DOHH2 (cell line): Measurements from ENCODE around the gene DENND1A.

Source experiments
- H3F3A ChIP-seq: fragments of 200-600 bp; sonication (generic), shearing (Covaris generic); 2 replicates; pipeline ENCODE4 v1.6.0; 2016; ENCODE audit warnings: antibody characterized with exemption, mild to moderate bottlenecking; ENCODE audit not compliant: control insufficient read depth, insufficient read depth
- H3K27ac ChIP-seq: fragments of 200-600 bp; sonication (generic); 2 replicates; pipeline ENCODE4 v1.5.1; 2014; ENCODE audit warnings: low read depth, mild to moderate bottlenecking, low read length, moderate library complexity
- H3K27me3 ChIP-seq: fragments of 200-600 bp; sonication (generic); 2 replicates; pipeline ENCODE4 v1.6.1; 2014; ENCODE audit warnings: mild to moderate bottlenecking, low read length, mixed read lengths; ENCODE audit not compliant: control insufficient read depth
- H3K36me3 ChIP-seq: fragments of 200-600 bp; sonication (generic); 2 replicates; pipeline ENCODE4 v1.6.1; 2014; ENCODE audit warnings: mild to moderate bottlenecking, low read length, moderate library complexity, mixed read lengths; ENCODE audit not compliant: control insufficient read depth
- H3K4me1 ChIP-seq: fragments of 200-600 bp; sonication (generic); 2 replicates; pipeline ENCODE4 v1.6.1; 2014; ENCODE audit warnings: mild to moderate bottlenecking, low read length, mixed read lengths; ENCODE audit not compliant: control insufficient read depth
- H3K4me2 ChIP-seq: fragments of 200-600 bp; sonication (generic); 2 replicates; pipeline ENCODE4 v1.6.0; 2014; ENCODE audit warnings: mild to moderate bottlenecking, low read length, moderate library complexity
- H3K4me3 ChIP-seq: fragments of 200-600 bp; sonication (generic); 2 replicates; pipeline ENCODE4 v1.5.1; 2014; ENCODE audit warnings: mild to moderate bottlenecking, low read length, mixed read lengths
- H3K79me2 ChIP-seq: fragments of 200-600 bp; sonication (generic); 2 replicates; pipeline ENCODE4 v1.6.1; 2014; ENCODE audit warnings: mild to moderate bottlenecking, low read length, mixed read lengths; ENCODE audit not compliant: control insufficient read depth
- H3K9me2 ChIP-seq: fragments of 200-600 bp; sonication (generic); replicated peaks from 2 replicates; pipeline ENCODE4 v1.6.1; 2014; ENCODE audit warnings: mild to moderate bottlenecking, low read length, mixed read lengths; ENCODE audit not compliant: control insufficient read depth
- H3K9me3 ChIP-seq: fragments of 200-600 bp; sonication (generic); 2 replicates; pipeline ENCODE4 v1.6.1; 2014; ENCODE audit warnings: antibody characterized with exemption, low read length, mixed read lengths; ENCODE audit not compliant: control insufficient read depth, insufficient read depth
- H4K20me1 ChIP-seq: fragments of 200-600 bp; sonication (generic); 2 replicates; pipeline ENCODE4 v1.6.0; 2014; ENCODE audit warnings: low read depth, mild to moderate bottlenecking, antibody characterized with exemption, low read length, moderate library complexity; ENCODE audit not compliant: control insufficient read depth, insufficient read depth
- CTCF ChIP-seq: fragments of 200-600 bp; sonication (generic); IDR thresholded peaks from one replicate; pipeline ENCODE4 v1.5.1; 2014; ENCODE audit warnings: antibody characterized with exemption, mild to moderate bottlenecking, low read depth, low read length; ENCODE audit not compliant: poor library complexity, severe bottlenecking
- EZH2phosphoT487 ChIP-seq: fragments of 200-600 bp; sonication (generic); IDR thresholded peaks from 2 replicates; pipeline ENCODE4 v1.6.1; 2017; ENCODE audit warnings: borderline replicate concordance, mild to moderate bottlenecking, antibody characterized with exemption, low read length, moderate library complexity, mixed read lengths

DENND1A gene

GRCh38 chr9:123369296-123369695 lies 560.6 kb downstream of the DENND1A start:
- Histone ChIP-seq H3K27ac (no peak overlapping the region), H3K27me3 (no peaks in the 10 kb centered on the region)
- no peak for TF ChIP-seq EZH2phosphoT487
- no peak for TF ChIP-seq CTCF

GRCh38 chr9:123368536-123369153 lies 561.3 kb downstream of the DENND1A start:
- no peaks in the 10 kb centered on the region for H3K79me2 ChIP-seq
- no peak overlapping the region for H3K4me3 ChIP-seq
- H3K9me3 ChIP-seq = no peaks in the 10 kb centered on the region
- no peak overlapping the region for H3K4me2 ChIP-seq
- H3K27me3 ChIP-seq = no peaks in the 10 kb centered on the region
- H3K4me1 ChIP-seq = no peaks in the 10 kb centered on the region
- H3F3A ChIP-seq = no peaks in the 10 kb centered on the region
- H4K20me1 ChIP-seq = no peaks in the 10 kb centered on the region
- no peak overlapping the region for H3K27ac ChIP-seq
- no peaks in the 10 kb centered on the region for H3K9me2 ChIP-seq
- H3K36me3 ChIP-seq = no peaks in the 10 kb centered on the region
- TF ChIP-seq EZH2phosphoT487 (no peak), CTCF (no peak)

More at GRCh38 chr9:123369296-123369695, 560.6 kb downstream of the DENND1A start:
- Histone ChIP-seq H4K20me1 (no peaks in the 10 kb centered on the region), H3K4me1 (no peaks in the 10 kb centered on the region), H3K9me3 (no peaks in the 10 kb centered on the region), H3K36me3 (no peaks in the 10 kb centered on the region), H3K79me2 (no peaks in the 10 kb centered on the region), H3K9me2 (no peaks in the 10 kb centered on the region), H3K4me3 (no peak overlapping the region), H3K4me2 (no peak overlapping the region), H3F3A (no peaks in the 10 kb centered on the region)

- Histone ChIP-seq H3K9me2 (no peaks in the 10 kb centered on the region), H3F3A (no peaks in the 10 kb centered on the region), H3K27ac (no peak overlapping the region), H3K79me2 (no peaks in the 10 kb centered on the region), H3K36me3 (no peaks in the 10 kb centered on the region), H3K4me1 (no peaks in the 10 kb centered on the region), H3K27me3 (no peaks in the 10 kb centered on the region), H4K20me1 (no peaks in the 10 kb centered on the region), H3K4me2 (no peak overlapping the region), H3K9me3 (no peaks in the 10 kb centered on the region), H3K4me3 (no peak overlapping the region)
- TF ChIP-seq EZH2phosphoT487 (no peak), CTCF (no peak)
These were observed 561.9 kb downstream of the DENND1A start for GRCh38 chr9:123368023-123368422.
